GM19372 (cell line): Measurements from ENCODE around the gene NKX2-1.
"Not testable (repeated sequence)": the region's sequence is repeated elsewhere in the genome, so short reads cannot be mapped to it uniquely, and the experiment has no call there.

Experiments used
- ATAC-seq: cut with Tn5 transposase; IDR thresholded peaks from one replicate; pipeline ENCODE4 v1.9.1; 2021; ENCODE audit warnings: mild to moderate bottlenecking, low read depth, moderate library complexity; ENCODE audit not compliant: unreplicated experiment

Gene NKX2-1

DNA sequence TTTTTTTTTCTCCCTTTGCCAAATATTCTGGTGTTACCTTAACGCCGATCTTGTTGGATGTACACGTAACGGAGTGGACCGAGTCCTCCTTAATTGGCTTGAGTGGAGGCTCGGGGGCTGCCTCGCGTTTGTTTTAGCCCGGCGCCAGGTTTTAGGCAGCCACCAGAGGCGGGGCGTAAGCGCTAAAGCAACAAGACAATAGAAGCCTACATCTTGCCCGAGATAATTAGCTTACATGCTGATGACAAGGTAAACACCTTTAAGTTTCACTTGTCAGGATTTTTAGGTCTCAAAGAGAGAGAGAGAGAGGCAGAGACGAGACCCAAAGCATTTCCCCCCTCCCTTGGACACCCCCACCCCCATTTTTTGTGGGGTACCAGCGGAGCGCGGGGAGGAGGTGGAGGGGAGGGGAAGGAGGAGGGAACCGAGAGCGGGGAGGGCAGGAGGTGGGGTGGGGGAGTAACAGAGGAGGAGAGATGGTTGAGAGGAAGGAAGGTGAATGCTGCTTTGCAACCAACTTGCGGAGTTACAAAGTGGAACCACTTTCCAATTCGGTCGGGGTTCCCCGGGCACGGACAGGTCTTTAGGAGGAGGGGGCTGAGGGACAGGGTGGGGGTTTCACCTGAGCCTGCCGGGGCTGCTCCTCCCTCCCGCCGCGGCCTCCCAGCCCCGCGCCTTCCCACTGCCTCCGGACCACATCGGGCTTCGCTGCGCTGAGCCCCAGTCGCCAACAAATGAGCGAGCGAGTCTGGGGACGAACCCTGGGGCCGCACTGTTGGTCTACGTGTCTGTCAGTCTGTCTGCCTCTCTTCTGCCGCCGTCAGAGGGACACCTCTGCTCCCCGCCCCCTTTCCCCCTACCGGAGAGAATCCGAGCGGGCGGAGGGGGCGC, at the start of gene NKX2-1:
TSS of gene NKX2-1 (minus strand) at position 802 of the 891 bp plus-strand sequence. CDS start at position 699, 103 bp downstream.
- no peak for ATAC-seq

DNA sequence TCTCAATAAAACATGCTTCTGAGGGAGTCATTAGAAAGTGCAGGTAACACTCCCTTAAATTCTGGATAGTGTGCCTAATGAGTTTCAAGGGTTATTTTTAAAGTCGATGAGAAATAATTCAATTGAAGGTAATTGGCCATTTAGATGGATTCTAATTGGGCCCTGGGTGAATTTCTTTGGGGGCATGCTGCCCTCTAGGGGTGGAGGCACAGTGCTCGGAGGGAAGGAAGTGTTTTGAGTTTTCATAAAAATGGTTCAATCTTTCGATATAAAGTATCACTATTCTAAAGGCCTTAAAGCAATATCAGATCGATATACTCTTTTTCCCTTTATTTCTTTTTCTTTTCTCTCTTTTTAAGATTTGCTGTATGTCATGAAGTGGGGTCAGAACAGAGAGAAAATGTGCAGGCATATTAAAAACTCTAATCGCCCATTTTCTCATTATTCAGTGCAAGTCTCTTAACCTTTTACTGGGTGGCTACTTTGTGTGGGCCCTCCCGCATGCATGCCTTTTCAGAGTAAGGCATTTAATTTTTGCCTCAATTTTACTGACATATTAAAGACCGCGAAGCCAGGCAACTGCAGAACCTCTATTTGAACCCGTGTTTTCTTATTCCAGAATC, 36.9 kb upstream of the NKX2-1 start:
- no peak for ATAC-seq

DNA sequence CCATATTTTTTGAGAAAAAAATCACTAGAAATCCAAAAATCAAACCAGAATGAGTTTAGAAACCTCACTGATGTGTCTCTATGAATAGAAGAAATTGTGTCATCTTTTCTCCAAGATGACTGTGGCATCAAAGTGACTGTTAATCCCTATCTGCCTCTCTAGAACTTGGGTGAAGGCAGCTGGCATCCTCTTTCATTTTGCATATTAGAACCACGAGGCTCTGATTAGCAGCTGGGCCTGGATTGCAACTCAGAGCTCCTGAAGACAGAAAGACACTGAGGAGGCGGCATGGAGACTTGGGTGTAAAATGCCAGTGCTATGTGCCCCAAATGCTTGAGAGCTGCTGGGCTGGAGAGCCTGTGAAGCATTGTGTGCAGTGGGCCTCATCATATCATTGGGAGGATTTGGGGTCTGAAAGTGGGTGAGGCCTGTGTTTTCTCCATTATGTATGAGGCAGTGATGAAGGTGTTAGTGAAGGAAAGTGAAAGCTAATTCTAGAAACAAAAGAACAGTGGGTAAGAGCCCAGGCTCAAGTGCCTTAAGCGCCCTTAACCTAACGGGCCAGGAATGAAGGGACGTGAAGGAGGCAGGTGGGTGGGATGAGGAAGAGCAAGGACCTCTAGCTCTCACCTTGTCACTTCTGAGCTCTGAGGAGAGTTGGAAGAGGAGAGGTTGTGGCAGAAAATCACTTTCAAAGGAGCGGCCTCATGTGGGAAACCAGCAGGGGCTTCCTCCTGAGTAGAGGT, 36.1 kb upstream of the NKX2-1 start:
- ATAC-seq = no peak

DNA sequence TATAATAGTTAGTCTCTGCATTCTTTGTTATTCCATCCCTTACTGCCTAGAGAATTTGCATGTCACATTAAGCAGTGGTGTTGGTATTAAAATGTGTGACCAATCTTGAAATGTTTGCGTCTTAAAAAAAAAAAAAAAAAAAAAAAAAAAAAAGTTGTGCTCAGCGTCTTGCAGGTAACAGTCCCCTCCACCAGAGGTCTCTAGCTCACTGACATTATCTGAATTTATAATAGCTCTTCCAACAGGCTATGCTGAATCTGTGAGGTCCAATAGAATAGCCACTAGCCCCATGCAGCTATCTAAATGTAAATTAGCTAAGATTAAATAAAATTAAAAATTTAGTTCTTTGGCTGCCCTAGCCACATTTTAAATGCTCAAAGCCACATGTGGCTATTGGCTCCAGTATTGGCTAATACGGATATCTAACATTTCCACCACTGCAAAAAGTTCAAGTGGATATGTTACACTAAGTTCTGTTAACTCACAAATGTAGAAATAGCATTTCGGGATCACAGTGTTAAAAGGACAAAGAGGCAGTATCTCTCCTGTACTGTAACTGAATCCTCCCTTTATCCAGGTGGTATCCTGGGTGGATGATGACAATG, 33.7 kb upstream of the NKX2-1 start:
- no peak for ATAC-seq

DNA sequence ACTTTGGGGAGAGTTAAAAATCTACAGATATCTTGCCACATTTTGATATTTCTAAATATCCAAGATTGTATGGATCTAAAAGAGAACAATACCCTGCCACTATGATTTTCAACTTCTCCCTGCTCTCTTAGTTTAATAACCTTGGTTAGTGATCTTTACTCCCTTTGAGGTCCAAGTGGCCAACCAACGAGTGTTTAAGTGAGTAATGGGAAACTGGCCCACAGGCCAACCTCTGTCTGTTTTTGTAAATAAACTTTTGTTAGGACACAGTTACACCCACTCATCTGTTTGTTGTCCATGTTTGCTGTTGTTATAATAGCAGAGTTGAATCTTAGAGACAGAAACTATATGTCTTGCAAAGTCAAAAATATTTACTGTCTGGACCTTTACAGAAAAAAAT, 30.9 kb upstream of the NKX2-1 start:
- ATAC-seq = no peak

DNA sequence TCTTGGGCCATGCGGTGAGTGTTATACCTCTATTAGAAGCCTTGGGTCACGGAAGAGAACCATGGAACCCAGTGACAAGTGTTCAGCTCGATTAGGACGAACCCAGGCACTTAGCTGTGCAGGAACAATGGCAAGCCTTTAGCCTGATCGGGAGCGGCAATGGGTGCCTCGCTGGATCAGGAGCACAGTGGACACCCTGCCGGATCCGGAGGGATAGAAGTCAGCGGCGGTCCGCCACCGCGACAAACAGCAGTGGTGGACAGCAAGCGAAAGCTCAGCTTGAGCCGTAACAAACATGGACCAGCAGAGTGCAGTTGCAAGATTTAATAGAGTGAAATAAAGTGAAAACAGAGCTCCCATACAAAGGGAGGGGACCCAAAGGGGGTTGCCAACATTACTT, 24.2 kb upstream of the NKX2-1 start:
- ATAC-seq = not testable (repeated sequence)

DNA sequence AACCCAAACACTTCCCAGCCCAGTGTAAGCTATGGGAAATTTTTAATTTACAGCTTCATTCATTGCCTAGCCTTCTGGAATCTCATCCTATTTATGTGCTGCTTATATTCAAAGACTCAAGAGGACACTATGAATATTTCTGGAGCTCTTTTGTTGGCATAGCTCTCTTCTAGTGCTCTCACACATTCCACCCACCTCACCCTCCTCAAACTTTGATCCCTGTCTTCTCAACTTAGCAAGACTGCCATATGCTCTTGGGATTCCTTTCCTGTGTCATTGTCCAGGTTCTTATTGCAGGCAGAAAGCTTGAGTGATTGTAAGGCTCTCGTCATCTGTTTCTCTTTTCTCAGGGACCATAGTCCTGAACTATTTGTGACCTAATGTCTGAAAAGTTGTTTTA, 18.0 kb upstream of the NKX2-1 start:
- ATAC-seq = no peak

DNA sequence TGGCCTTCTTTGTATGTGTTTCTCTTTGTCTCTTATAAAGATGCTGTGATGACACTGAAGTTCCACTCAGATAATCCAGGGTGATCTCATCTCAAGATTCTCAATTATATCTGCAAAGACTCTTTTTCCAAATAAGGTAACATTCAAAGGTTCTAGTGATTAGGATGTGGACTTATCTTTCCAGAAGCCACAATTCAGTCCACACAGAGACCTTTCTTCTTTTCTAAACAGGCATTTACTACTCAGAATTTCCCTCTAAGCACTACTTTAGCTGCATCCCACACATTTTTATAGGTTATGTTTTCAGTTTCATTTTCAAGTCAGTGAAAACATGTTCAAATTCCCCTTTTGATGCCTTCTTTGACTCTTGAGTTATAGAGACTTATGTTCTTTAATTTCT, 9.0 kb upstream of the NKX2-1 start:
- no peak for ATAC-seq

DNA sequence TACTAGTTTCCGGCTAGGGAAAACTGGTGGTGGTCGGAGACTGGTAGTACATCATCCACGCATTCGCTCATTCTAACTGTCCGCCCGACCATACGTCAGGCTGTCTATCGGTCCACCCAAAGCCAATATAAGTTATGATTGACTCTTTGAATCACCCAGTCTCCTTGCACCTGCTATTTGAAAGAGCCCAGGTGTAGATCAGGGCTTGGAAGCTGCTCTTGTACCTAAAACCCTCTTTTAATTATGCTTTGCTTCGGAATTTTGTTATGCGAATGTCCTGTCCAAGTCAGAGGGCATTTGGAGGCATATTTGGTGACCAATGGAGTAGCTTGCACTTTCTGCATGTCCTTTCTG, 5.7 kb upstream of the NKX2-1 start:
- no peak for ATAC-seq

DNA sequence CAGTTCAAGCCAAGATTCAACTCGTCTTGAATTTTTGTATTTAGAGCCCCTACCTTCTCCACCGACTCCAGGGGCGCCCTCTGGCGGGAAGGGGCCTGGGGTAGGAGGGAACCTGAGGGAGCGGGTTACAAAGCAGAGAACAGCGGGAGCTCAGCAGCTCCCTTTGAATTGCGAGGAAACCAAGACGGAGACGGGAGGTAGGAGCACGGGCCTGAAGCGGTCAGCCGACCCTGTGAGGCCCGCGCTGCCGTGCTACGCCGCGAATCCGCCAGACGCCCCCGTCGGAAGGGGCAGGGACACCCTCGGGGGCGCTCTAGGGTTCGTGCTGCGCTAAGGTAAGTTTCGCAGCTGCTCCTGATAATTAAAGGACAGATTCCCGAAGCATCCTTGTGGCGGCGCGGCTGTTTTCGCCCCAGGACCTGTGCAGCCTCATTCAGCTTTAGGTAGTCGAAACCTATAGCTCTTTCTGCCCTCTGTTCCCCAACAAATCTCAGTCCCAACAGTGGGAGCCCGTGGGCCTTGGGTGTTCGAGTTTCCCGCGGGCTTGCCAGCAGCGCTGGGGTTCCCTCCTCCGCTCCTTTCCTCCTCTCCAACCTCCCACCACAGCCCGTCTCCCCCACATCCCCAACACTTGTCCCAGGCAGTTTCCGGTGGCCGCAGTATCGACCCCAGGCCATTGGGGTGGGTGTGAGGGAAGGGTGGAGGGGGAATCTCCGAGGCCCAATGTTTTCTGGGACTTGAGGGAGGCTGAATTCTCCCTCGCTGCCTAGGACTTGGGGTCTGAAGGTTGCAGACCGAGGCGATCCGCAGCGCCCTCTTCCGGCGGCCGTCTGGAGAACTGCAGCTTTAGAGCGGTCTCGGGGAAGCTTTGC, 5.1 kb upstream of the NKX2-1 start:
- ATAC-seq = no peak

DNA sequence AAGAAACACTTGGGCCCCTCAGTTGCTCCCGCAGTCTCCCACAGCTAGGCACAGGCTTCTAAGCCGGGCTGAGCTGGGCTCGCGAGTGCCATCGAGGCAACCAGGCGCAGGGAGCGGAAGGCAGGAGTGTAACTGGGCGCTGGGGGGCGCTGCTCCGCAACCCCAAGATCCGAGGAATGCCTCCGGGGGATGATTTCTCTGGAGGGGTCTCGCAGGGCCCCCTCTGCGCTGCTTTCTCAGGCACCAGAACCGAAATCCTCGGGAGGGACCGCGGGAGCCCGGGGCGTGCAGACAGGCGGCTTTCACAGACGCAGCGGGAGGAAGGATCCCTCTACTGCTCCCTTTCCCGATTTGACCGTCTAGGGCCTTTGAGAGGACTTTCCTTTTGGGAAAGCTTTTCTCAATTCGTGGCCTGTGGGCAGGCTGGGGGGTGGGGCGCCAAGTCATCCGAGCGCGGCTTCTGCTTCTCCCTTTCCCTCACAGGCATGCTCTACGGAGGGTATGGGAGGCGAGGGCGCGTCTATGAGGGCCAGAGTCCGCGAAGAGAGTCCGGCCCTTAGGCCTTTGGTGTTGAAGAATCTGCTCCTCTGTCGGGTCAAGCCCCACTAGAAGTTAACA, 4.3 kb upstream of the NKX2-1 start:
- no peak for ATAC-seq

DNA sequence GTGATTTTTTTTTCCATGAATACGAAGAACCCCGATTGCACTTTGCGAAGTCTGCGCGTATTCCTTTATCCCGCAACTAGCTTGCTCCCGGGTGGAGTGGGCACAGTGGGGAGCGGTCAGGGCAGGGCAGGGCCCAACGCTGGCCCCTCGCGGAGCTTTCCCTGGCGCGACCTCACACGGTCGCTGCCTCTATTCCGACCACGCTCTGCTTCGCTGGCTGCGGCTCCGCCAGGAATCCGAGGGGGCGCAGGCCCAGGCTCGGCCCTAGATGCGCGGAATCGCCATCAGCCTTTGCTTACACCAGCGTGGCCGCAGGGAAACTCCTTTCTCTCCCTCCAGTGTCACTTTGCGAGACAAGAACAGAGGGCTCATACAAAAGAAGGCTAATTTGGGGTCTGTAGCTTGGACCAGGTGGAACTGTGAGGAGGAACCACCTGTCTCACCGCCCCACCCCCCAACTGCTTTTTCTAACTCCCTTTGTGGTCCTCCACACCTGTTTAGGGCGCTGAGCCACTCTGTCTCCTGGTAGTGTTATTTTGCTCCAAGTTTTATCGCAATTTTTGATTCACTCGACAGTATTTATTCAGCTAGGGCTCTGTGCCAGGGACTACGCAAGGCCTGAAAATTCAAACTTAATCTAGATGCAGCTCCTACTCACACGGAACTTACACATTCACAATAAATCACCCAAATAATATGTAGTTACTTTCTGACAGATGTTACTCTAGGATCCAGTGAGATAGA, 3.1 kb upstream of the NKX2-1 start:
- no peak for ATAC-seq

DNA sequence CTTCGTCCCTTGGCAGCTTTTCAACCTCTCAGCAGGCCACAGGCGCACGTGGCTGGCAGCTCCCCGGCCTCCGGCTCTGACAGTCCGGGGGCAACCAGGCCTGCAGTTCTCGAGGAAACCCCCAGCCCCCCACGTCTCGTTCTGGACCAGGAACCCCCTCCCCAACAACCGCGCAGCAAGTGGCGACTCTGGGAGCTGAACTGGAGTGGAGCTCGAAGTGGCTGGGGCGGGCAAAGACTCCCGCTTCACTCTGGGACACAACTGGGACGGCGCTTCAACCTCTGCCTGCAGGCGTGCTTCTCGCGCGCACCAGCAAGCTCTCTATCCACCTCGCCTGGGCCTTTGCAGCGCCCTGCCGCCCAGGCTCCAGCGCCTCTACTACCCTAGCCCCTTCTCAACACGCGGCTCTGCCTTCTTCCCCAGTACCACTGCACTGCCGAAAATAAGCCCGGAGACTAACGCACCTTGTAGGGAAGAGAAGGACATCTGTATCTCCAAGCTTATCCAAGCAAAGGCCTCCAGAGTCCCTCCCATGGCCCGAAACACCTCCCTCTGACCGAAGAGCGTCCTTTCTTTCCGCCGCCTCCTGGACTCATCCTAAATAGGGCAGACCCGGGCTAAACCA, 2.4 kb upstream of the NKX2-1 start:
- ATAC-seq = no peak

DNA sequence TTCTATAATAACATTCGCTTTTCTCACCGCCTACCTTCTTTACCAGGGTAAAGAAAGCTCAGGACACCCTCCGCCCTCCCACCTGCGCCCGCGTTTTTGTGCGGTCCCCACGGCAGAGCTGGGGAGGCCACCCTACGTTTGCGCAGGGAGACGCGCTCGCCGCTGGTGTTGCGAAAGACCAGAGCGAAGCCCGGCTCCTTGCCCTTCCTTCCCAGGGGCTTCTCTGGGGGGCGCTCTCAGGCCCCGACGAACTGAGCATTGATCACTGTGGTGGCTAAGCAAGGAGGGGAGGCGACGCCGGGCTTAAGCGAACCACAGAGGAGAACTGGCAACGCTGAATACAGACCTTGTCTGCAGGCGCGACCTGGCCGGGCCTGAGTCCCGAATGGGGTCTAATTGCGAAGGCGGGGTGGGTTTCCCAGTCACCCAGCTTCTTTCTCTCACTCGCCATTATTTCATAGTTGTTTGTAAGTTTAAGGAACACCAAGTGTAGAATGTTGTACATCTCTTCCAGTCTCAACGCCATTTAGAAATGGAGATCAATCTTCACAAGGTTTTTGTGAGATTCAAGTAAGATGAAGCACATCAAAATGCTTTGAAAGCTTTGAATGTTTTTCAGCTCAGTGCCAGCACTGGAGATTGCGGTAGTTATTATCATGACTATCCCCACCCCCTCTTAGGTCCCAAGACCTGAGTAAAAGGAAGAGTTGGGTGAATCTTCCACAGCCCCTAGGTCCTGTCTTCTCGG, 1.7 kb upstream of the NKX2-1 start:
- no peak for ATAC-seq

DNA sequence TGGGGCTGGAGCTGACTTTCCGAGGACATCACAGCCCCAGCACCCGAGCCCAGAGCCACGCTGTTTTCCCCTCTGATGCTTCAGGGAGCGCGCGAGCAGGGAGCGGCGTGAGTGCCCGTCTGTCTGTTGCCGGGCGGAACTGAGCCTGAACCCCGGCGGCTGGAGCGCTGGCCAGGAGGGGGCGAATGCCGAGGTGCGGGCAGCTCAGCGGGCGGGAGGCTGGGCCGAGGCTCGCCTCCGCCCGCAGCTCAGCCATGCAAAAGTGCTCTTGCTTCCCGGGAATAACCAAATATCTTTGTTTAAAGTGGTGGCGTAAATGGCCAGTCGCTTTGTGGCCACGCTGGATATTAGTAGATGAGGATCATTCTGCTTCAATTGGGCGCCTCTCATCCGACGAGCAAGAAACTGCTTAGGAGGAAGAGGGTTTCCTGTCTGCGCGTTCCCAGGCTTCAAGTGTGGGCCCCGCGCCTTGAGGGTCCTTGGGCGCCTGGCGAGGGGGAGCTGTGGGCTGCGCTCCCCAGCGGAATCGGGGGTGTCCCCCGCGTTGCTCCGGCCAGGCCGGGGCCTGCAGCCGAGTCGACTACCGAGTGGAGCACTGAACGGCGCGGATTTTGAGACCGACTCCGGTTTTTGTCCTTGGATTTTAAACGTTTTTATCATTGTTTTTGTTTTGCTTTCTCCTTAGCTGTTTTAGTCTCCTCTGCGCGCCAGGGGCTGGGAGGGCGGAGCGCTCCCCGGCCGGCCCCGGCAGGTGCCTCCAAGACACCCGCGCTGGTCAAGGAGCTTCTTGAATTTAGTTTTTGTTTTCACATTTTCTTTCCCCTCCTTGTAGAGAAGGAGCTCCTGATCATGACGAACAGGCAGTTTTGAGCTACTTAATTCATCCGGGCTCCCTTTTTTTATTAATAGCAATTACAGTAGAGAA, 831 bp upstream of the NKX2-1 start:
- ATAC-seq = peak; percentile 49

DNA sequence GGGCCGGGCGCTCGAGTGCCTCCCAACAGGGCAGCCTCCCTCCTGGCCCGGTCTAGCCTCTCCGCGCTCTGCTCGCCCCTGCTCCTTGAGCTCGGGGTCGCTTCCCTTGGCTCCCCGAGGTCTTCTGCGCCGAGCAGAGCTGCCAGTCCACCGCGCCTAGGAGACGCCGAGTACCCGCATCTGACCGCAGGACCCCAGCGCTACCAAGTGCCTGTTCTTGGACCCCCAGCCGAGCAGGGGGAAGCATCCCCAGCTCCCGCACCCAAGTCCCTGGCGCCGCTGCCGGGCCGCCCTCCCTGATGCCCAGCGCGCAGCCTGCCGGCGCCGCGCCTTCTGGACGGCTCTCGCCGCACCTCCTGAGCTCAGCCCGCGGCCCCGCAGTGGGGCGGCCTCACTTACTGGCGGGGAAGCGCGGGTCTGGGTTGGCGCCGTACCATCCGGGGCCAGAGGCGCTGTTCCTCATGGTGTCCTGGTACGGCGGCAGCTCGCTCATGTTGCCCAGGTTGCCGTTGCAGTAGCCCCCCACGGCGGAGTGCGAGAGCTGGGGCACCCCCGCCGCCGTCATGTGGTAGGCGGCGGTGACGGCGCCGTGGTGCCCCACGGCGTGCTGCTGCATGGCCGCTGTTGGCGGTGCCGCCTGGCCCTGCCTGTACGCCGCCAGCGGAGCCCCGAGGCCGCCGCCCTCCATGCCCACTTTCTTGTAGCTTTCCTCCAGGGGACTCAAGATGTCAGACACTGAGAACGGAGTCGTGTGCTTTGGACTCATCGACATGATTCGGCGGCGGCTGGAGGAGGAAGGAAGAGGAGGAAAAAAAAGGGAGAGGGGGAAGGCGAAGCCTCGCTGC, 1.2 kb downstream of the NKX2-1 start:
- ATAC-seq = no peak
